Hematopoietic multipotent progenitor cell (in vitro differentiated cells): ENCODE measurements around the gene HPSE2. TPM values are rescaled to one million over a fixed set of nuclear protein-coding genes. Genes with fewer than 3 reads are reported as not detected.
A peak's percentile ranks its signal among the peaks of the same experiment; 100 is the strongest.
"Not testable (repeated sequence)": the region's sequence is repeated elsewhere in the genome, so short reads cannot be mapped to it uniquely, and the experiment has no call there.

Experiments
- DNase-seq, 3 donors: peaks; one replicate each; pipeline ENCODE4 v3.0.0-alpha.2; 2011 to 2015; ENCODE audit warnings: low read depth in 2 of 3, low spot score in 2 of 3
- total RNA-seq: library from RNA; depleted of rRNA; stranded (reverse); fragments of >200 nt; gene quantifications from one replicate; pipeline ENCODE4 v1.2.3, GENCODE V29; 2012

HPSE2 gene
- total RNA-seq, 1 donor = not detected

DNA sequence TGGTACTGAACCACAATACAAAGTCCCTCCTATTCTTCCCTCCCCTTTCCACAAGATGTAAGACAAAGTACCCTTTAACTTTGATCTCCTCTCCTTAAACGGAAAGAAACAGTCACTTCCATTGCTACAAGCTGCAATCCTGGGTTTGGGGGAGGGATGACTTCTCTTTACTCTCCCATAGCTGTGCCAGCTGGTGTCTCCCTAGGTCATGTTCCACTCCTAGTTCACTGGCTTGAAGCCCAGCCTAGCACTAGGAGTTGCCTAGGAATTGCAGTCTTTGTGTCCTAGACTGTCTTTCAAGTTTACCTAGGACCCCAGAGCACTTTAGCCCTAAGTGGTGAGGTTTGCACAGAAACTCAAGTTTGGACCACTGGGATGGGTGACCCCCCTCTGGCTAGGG lies 311.1 kb downstream of the HPSE2 start:
- DNase-seq = no peak

DNA sequence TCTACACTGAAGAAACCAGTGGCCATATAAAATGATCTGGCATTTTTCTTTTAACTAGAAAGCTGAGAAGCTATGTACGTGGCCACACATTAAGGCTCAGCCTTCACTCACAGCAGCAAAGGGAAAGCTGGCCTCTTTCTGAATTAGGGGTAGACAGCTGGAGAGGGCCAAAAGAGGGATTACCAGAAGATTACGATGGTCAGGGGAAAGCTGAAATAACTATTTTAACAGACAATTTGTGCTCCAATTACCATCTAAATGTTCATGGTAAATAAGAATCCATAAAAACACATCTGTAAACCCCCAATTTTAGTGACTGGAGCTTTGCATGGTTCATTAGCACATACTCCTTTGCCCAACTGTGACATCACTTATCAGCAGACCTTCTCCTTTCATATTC lies 314.3 kb downstream of the HPSE2 start:
- DNase-seq = no peak

DNA sequence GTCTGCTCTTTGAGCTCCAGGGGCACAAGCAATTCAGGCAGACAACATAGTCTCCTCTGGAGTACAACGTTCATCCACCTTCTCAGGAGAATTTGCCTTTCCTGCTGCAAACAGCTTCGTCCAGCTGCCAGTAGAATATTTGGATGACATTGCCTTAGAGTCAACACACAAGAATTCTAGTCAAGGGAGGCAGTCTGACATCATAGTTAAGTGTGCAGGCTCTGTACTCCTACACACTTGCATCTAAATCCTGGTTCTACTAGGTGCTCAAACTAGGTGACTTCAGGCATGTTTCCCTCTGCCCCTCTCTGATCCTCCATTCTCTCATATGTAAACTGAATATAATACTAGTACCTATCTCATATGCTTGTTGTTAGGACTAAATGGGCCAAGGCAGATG lies 314.8 kb downstream of the HPSE2 start:
- DNase-seq = no peak

DNA sequence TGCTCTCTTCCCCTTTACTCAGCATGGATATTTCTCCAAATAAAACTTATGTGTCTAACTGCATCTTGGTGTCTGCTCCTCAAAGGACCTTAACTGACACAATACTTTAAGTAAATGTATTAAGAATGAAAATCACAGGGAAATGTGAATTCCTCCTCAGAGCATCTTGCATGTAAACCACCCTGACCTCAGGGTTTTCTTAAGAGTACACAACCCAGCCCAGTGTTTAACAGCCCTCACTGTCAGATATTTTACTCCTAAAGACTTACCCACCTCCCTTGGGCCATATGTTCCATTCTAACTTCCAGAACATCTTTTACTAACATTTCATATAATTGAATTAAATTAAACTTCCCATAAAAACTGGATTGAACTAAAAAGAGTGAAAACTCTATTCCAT lies 315.3 kb downstream of the HPSE2 start:
- no peak for DNase-seq

GRCh38 chr10:98919899-98920298 lies 315.8 kb downstream of the HPSE2 start:
- no peak for DNase-seq

GRCh38 chr10:98917828-98918227 lies 317.8 kb downstream of the HPSE2 start:
- DNase-seq = no peak

GRCh38 chr10:98916526-98917125 lies 319.0 kb downstream of the HPSE2 start:
- DNase-seq = no peak

GRCh38 chr10:98915911-98916310 lies 319.7 kb downstream of the HPSE2 start:
- no peak for DNase-seq

DNA sequence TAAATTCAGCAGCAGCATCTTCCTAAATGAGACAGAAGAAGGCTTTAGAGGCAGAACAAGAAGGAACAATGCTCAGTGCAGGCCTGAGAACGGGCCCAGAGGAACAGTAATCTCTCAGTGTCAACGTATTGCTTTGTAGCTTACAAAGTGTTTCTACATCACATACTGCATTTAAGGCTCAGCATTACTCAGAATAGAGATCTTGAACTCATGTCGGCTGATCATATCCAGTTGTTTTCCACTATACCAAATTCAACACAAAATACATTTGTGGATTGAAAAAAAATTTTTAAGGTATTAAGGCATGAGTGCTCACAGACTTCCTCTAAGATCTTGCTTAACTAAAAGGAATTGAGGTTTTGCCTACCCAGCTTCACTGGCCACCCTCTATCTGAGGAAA lies 325.1 kb downstream of the HPSE2 start:
- DNase-seq = no peak

DNA sequence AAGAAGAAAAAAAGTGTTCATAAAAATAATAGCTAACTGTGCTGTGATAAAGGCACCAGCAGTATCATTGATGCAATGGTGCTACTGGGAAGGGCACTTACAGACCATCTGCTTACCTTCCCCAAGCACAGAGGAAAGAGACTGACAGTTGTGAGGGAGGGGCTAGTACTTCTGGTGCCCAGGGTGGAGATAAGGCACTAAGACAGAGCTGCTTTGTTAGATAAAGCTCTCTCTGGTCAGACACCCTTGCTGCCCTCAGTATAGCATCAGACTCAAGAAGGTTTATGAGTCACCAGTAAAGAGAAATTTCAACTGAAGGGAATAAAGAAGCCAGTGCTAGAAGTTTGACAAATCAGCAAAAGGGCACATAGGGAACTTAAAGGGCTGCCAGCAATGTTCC lies 325.6 kb downstream of the HPSE2 start:
- peak in 2 of 3 donors; percentile 43 to 67 for DNase-seq

GRCh38 chr10:98908868-98909267 lies 326.8 kb downstream of the HPSE2 start:
- DNase-seq = no peak

DNA sequence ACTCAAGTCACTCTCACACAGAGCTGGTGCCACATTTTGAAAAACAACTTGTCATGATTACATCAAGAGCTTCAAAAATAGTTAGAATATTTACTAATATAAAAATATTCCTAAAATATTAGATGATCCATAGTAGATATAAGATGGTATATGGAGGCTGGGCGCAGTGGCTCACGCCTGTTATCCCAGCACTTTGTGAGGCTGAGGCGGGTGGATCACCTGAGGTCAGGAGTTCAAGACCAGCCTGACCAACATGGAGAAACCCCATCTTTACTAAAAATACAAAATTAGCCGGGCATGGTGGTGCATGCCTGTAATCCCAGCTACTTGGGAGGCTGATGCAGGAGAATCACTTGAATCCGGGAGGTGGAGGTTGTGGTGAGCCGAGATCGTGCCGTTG lies 327.4 kb downstream of the HPSE2 start:
- not testable (repeated sequence) for DNase-seq

DNA sequence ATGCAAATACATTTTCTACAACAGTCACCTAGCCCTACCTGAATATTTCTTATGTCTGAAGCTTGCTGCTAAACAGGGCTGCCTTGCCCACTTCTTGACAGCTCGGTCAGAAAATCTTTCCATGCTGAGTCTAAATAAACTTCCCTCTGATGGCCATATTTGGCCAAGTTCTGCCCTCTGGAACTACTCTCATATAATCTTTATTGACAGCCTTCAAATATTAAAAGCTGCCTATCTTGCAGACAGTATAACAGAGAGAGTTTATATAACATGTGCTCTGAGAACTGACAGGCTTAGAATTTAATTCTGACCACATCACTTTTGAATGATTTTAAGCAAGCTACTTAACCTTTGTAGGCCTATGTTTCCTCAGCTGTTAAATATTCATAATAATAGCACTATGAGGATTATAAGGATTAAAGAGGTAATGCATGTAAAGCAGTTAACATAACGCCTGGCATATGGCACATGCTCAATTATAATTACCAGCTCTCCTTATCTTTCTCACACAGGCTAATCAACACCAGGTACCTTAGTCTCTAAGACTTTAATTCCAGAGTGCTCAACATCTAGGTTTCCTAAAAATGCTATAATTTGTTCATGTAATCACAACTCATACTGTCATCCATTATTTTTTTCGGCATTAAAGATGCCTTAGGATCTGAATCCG lies 334.1 kb downstream of the HPSE2 start:
- DNase-seq = no peak

- DNase-seq = no peak
Observed at GRCh38 chr10:98899018-98899417, 336.6 kb downstream of the HPSE2 start.

DNA sequence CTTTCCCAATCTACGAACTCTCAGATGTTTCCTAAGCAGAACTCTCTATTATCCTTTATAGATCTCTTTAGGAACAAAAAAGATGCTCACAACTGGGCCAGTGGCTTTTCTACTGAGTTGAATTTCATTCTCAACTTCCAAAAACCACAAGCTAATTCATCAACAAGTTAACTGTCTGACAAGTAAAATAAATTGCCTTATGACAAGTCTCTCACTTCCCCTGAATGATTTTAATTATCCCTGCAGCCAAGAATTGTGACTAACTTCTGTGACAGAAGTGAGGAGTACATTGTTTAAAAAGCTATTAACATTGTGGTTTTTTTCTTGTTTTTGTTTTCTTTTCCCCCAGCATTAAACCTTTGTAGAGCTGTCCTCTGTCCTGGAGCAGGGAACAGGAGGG lies 343.1 kb downstream of the HPSE2 start:
- no peak for DNase-seq

- DNase-seq = no peak
Observed at GRCh38 chr10:98886686-98887085, 349.0 kb downstream of the HPSE2 start.

- no peak for DNase-seq
Observed at GRCh38 chr10:98885378-98885777, 350.3 kb downstream of the HPSE2 start.

GRCh38 chr10:98881789-98882188 lies 353.9 kb downstream of the HPSE2 start:
- DNase-seq = no peak

- no peak for DNase-seq
Observed at GRCh38 chr10:98880971-98881370, 354.7 kb downstream of the HPSE2 start.

- no peak for DNase-seq
Observed at GRCh38 chr10:98878921-98879320, 356.7 kb downstream of the HPSE2 start.

GRCh38 chr10:98878418-98878817 lies 357.2 kb downstream of the HPSE2 start:
- DNase-seq = no peak

DNA sequence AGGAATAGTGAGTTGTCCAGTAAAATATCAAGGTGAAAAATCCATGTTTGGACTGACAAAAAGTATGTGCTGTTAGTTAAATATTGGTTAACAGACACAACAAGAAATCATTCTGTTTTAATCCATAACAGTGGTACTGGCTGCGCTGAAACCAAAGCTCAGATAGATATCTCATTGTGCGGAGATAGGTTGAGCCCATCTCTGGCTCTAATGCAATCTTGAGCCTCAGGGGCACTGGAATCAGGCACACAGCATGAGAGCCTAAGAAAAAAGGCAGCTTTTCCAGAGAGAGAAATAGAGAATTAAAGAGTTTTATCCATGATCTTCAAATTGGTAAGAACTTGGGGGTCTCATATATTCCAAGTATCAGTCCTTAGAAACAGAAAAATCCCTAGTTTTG lies 373.7 kb downstream of the HPSE2 start:
- no peak for DNase-seq

DNA sequence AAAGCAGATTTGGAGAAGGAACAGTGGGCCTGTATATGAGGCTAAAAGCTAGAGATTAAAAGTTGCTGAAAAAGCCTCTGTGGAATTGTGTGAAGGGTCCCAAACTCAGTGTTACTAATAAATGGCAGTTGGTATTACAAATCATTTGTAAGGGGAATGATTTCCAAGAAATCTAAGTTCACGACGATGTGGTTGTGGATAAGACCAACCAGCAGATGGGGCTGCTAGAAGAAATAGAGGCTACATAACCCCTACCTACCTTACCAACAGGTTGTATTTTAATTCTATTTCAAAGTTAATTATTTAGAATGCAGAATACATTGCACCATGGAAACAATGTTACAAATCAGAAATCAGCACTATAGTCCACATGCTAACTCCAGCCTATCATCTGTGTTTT lies 377.1 kb downstream of the HPSE2 start:
- DNase-seq = no peak
